Upper lobe of left lung (tissue), 4 donors: ENCODE measurements around the gene PPP3CA.

Experiments used
- CTCF ChIP-seq, 6 experiments: fragments of 450-650 bp in 4 of 6; fragments of 200-600 bp in 2 of 6; sonication (generic) in 2 of 6; IDR thresholded peaks; one replicate each; pipeline ENCODE4 v1.5.1; 2016 to 2019; ENCODE audit warnings: antibody characterized with exemption in 6 of 6
- POLR2A ChIP-seq, 4 donors: fragments of 450-650 bp; IDR thresholded peaks; one replicate each; pipeline ENCODE4 v1.5.1; 2016 to 2017; ENCODE audit warnings: antibody characterized with exemption in 4 of 4, mild to moderate bottlenecking in 2 of 4

GRCh38 chr4:101071241-101071640, 276.1 kb downstream of the PPP3CA start:
- no peak for TF ChIP-seq CTCF (IDR thresholded peaks at IDR 0.05)
- no peak for TF ChIP-seq POLR2A (IDR thresholded peaks at IDR 0.05)
